HG02678 (cell line): ENCODE measurements around the gene LAMB1.

Experiments
- ATAC-seq: cut with Tn5 transposase; IDR thresholded peaks from one replicate; pipeline ENCODE4 v1.9.1; 2021; ENCODE audit warnings: mild to moderate bottlenecking, moderate library complexity; ENCODE audit not compliant: unreplicated experiment

LAMB1 gene

GRCh38 chr7:108018668-108019067 lies 15.7 kb upstream of the LAMB1 start:
- ATAC-seq = no peak

DNA sequence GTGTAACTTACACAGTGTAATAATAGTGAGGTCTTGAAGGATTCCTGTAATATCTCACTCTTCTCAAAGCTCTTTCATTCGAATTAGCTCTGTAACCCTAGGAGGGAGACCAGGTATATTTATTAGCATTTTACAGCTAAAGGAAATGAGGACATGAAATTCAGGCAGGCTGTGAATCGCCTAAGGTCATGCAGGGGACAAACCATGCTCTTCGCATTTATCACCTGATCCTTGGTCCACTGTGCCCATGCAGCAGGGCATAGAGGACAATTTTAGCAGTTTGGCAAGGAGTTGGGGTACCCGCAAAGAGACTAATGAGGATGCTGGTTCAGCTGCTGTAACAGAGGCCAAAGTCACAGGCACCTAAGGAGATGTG lies 14.8 kb upstream of the LAMB1 start:
- ATAC-seq = no peak

- ATAC-seq = no peak
These were observed 14.1 kb upstream of the LAMB1 start for GRCh38 chr7:108016841-108017775.

DNA sequence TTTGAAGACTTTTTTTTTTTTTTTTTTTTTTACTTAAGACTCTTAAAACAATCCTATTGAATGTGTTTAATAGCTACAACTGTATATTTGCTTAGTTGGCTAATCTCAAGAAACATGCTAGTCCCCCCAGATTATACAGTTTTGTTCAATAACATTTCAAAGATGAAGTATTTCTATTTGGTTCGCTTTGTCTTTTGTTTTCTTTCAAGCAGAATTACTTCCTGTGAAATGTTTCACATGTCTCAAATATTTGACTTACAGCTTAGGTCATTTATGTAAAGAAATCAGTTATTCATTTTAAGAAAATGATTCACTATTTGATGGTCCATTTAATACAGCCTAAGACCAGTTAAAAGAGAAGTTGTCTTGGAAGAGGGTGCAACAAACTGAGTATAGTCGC lies 12.8 kb upstream of the LAMB1 start:
- no peak for ATAC-seq

- no peak for ATAC-seq
These were observed 12.1 kb upstream of the LAMB1 start for GRCh38 chr7:108014747-108015682.

GRCh38 chr7:108014215-108014614 lies 11.3 kb upstream of the LAMB1 start:
- no peak for ATAC-seq

DNA sequence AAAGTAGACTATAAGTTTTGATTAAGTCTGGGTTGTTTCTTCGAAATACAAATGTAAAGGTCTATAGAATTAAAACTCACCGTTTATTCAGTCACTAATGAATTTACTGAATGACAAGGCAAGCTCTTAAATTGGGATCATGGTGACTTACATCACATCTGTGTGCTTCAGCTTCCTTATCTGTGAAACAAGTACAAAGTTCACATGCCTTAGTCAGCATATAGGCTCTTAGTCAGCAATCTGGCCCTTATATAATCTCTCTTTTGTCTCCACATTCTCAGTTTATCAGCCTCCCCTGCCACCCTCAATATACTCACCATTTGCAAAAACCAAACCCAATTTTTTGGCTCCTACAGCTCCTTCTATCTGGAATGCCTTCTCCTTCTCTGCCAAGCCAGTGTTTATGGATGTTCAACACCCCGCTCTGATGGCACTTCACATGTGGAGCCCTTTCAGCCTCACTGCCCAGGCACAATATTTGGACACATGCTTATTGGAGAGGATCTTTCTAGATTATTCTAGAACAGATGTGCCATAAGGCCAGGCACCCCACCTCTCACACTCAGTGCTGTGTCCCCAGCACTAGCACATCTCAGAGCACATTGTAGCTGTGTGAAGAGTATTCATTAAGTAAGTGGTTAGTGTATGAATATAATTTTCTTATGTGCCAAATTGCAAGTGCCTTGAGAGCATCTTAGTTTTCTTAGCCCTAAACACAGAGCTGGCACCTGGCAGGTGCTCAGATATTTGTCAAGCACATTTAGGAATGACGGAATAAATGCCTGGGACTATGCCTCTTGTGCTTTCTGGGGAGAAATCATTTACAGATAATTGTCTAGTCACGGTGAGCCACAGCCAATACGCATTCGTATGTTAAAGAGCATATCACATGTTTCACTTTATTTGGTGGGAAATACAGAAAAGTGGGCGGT lies 9.8 kb upstream of the LAMB1 start:
- ATAC-seq = no peak

DNA sequence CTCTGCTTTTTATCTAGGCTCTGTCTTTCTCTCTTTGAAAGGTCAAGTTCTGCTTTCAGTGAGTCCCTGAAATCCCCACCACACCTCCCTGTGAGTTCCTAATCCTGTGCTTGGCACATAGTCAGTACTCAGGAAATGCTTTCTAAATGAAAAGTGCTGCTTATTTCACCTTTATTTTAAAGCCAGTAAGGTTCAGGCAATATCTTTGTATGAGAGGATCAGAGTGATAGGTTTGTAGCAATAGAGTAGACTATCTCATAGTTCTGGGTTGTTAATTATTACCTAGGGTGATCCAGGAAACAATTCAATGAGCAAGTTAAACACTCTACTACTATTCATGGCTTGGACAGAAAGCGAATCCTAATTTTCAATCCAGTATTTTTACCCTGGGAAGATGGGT lies 7.4 kb upstream of the LAMB1 start:
- ATAC-seq = no peak

- ATAC-seq = no peak
These were observed 6.9 kb upstream of the LAMB1 start for GRCh38 chr7:108009873-108010272.

GRCh38 chr7:108008827-108009226 lies 5.9 kb upstream of the LAMB1 start:
- ATAC-seq = no peak

- no peak for ATAC-seq
These were observed 5.3 kb upstream of the LAMB1 start for GRCh38 chr7:108008240-108008639.

DNA sequence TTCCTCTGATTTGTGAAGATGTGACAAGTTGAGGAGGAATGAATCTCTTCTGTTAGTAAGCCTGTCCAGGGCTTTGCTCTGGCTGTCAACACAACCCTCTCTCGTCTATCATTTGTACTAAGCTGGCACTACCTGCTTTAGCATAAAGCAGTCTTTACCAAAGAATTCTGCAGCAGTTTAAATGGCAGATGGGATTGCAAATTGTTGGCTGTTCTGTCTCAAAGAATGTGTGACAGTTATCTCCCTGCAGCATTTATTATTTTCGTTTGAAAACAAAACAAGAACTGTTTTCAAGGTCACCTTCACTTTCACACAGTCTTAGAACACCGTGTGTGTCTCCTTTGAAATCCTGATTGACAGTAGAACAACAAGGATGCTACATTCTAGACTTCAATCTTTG lies 4.8 kb upstream of the LAMB1 start:
- no peak for ATAC-seq

DNA sequence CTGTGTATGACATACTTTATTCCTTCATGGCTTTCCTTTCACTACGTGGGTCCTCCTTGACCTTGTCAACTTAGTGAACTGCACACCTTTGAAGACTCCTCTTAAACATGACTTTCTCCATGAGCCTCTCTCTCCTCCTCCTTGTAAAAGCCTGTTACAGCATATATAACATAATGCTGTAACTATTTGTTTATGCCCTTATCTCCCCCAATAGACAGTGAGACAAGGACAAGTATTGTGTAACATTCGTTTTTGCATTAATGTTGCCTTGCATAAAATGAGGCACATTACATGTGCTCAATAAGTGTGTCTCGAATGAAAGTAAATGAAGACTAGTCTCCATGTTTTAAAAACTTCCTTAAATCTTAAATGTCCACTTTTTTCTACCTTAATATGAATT lies 4.3 kb upstream of the LAMB1 start:
- no peak for ATAC-seq

GRCh38 chr7:108004220-108005142 lies 1.5 kb upstream of the LAMB1 start:
- ATAC-seq = peak; percentile 53

- no peak for ATAC-seq
These were observed 606 bp upstream of the LAMB1 start for GRCh38 chr7:108003599-108003935.

DNA sequence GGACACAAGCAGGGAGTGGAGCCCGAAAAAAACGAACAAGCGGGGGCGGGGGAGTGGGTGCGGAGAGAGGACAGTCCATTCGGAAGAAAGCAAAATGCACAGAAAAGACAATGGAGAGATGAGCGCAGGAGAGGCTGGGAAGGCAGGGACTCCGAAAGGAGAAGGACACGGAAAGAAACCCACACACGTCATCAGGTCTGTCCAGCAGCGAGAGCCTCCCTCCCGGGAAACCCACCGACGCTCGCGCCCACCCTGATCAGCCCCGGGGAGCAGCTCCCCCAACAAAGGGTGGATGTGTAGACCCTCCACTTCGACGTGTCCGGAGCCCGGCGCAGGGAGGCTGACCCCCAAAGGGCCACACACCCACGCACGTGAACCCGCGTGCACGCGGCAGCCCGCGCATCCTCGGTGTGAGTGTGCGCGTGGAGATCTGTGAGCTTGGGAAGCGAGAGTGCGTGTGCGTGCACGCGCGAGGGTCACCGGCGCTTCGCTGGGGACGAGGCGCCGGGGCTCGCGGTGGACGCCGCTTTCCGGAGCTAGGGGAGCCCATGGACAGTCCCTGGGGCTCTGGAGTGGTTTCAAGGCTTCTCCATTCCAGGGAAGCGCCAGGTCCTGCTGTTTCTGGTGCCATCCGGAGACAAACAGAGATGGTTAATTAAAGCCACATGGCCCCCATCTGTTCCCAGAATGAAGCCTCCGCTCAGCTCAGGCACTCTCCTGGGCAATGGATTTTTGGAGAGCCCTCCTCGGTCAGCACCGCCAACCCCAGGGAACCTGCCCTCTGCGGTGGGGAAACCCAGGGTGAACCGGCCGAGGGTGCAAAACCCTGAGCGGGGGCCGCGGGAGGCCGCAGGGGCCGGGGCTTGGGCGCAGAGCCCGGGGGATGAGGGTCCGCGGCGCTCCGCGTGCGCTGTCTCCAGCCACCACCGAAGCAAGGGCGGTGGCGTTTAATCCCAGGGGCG lies 916 bp downstream of the LAMB1 start:
- ATAC-seq = no peak

DNA sequence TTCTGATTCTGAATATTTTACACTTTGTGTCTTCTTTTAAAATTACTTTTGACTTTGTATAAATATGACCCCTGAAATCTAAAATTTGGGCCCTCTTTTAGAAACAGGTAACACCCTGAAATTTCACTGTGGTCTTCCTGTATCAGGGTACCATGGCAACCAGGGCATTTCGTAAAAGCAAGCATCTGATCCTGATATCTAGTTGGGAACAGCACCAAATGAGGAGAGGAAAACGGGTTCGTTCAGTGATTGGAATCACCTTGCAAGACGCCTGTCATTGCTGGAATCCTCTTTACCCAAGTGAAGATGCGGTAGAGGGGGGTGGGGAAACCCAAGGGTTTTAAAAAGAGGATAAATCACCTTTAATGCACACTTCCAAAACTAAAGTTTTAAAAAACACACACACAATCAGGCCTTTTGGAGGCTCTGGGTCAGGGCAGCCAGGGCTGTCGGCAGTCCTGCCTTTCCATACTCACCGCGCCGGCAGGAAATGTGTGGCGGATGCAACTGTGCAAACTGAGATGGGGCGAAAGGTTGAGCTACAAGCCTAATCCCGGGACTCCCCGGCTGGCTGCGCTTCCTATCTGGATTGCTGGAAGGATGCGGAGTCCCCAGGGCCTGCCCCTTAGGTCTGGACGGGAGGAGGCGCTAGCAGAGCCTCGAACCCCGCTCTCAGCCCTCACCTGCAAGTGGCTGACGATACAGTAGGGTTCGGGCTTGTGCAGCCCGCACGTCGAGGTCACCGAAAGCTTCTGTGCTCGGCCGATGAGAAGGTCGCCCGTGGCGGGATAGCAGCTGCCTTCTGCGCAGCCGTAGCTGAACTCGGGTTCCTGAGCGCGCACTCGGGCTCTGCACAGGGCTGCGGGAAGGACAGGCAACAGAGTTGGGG lies 1.8 kb downstream of the LAMB1 start:
- ATAC-seq = no peak
